CD14-positive monocyte (primary cell): Measurements from ENCODE around the gene IL31. TPM values are rescaled to one million over a fixed set of nuclear protein-coding genes. Genes with fewer than 3 reads are reported as not detected.
A peak's percentile ranks its signal among the peaks of the same experiment; 100 is the strongest.

Experiments
- DNase-seq, 3 donors: peaks; one replicate each; pipeline ENCODE4 v3.0.0-alpha.2; 2011 to 2022
- H2AFZ ChIP-seq: 2 replicates; pipeline ENCODE4 v1.6.0; 2012; ENCODE audit warnings: mild to moderate bottlenecking, low read depth, low read length, inconsistent platforms; ENCODE audit not compliant: insufficient read depth, poor library complexity, severe bottlenecking
- H3K27ac ChIP-seq, 2 donors: 1 replicate in 1 of 2; 2 replicates in 1 of 2; pipeline ENCODE4 v1.5.1; 2012 to 2013; ENCODE audit warnings: low read length in 2 of 2, control low read depth in 1 of 2, inconsistent platforms in 1 of 2, low read depth in 1 of 2, mild to moderate bottlenecking in 1 of 2
- H3K27me3 ChIP-seq, 2 donors: one replicate each; pipeline versions ENCODE4 v1.6.0 to v1.6.1; 2011 to 2013; ENCODE audit warnings: low read length in 2 of 2; ENCODE audit not compliant: control insufficient read depth in 2 of 2, insufficient read depth in 2 of 2
- H3K36me3 ChIP-seq, 2 donors: replicated peaks in 1 of 2; 1 replicate in 1 of 2; 2 replicates in 1 of 2; pipeline versions ENCODE4 v1.5.1 to v1.6.1; 2012 to 2013; ENCODE audit warnings: low read length in 2 of 2, control low read depth in 1 of 2, inconsistent platforms in 1 of 2, mild to moderate bottlenecking in 1 of 2; ENCODE audit not compliant: insufficient read depth in 2 of 2, control insufficient read depth in 1 of 2
- H3K4me1 ChIP-seq, 2 donors: 1 replicate in 1 of 2; 2 replicates in 1 of 2; pipeline versions ENCODE4 v1.5.1 to v1.6.1; 2012 to 2013; ENCODE audit warnings: low read length in 2 of 2, control low read depth in 1 of 2, inconsistent platforms in 1 of 2, mild to moderate bottlenecking in 1 of 2, moderate library complexity in 1 of 2; ENCODE audit not compliant: insufficient read depth in 2 of 2, control insufficient read depth in 1 of 2
- H3K4me2 ChIP-seq: replicated peaks from 2 replicates; pipeline ENCODE3; 2012; ENCODE audit warnings: low read length, moderate library complexity, mild to moderate bottlenecking; ENCODE audit not compliant: poor library complexity, severe bottlenecking; ENCODE audit errors: extremely low read depth
- H3K4me3 ChIP-seq, 3 experiments: fragments of 200-600 bp in 1 of 3; sonication (generic) in 1 of 3; replicated peaks in 1 of 3; 1 replicate in 2 of 3; 2 replicates in 1 of 3; pipeline ENCODE4 v1.5.1; 2011 to 2013; ENCODE audit warnings: low read length in 3 of 3, mild to moderate bottlenecking in 3 of 3, control low read depth in 2 of 3, low read depth in 2 of 3, inconsistent platforms in 1 of 3, moderate library complexity in 1 of 3
- H3K79me2 ChIP-seq: 2 replicates; pipeline ENCODE4 v1.6.0; 2012; ENCODE audit warnings: mild to moderate bottlenecking, control low read depth, inconsistent platforms, low read length, moderate library complexity; ENCODE audit not compliant: insufficient read depth
- H3K9ac ChIP-seq: 2 replicates; pipeline ENCODE4 v1.6.0; 2017; ENCODE audit warnings: low read length, mild to moderate bottlenecking; ENCODE audit not compliant: insufficient read depth, poor library complexity, severe bottlenecking
- H3K9me3 ChIP-seq, 2 donors: replicated peaks in 1 of 2; 1 replicate in 1 of 2; 2 replicates in 1 of 2; pipeline versions ENCODE4 v1.5.1 to v1.6.1; 2012 to 2013; ENCODE audit warnings: low read length in 2 of 2, control low read depth in 1 of 2; ENCODE audit not compliant: control insufficient read depth in 1 of 2, insufficient read depth in 1 of 2
- H4K20me1 ChIP-seq: 2 replicates; pipeline ENCODE4 v1.6.0; 2012; ENCODE audit warnings: mild to moderate bottlenecking, low read length, control low read depth, moderate library complexity; ENCODE audit not compliant: insufficient read depth
- H3K27ac Mint-ChIP-seq, 7 donors: one replicate each; pipeline ENCODE4 v1.8.0; 2020; ENCODE audit warnings: mild to moderate bottlenecking in 7 of 7, mixed read lengths in 7 of 7, moderate library complexity in 6 of 7, inconsistent platforms in 2 of 7
- H3K27me3 Mint-ChIP-seq, 3 donors: one replicate each; pipeline ENCODE4 v1.8.0; 2021 to 2022; ENCODE audit warnings: low read depth in 3 of 3, mild to moderate bottlenecking in 3 of 3, mixed read lengths in 3 of 3, moderate library complexity in 3 of 3, inconsistent platforms in 1 of 3
- H3K36me3 Mint-ChIP-seq, 2 donors: one replicate each; pipeline ENCODE4 v1.8.0; 2020; ENCODE audit warnings: mixed read lengths in 2 of 2, inconsistent platforms in 1 of 2, mild to moderate bottlenecking in 1 of 2
- H3K4me1 Mint-ChIP-seq: one replicate; pipeline ENCODE4 v1.8.0; 2020; ENCODE audit warnings: mild to moderate bottlenecking, mixed read lengths
- H3K4me3 Mint-ChIP-seq, 2 donors: one replicate each; pipeline ENCODE4 v1.8.0; 2020; ENCODE audit warnings: mild to moderate bottlenecking in 2 of 2, mixed read lengths in 2 of 2, moderate library complexity in 1 of 2
- H3K9me3 Mint-ChIP-seq, 7 donors: one replicate each; pipeline ENCODE4 v1.8.0; 2020 to 2022; ENCODE audit warnings: mixed read lengths in 7 of 7, mild to moderate bottlenecking in 6 of 7, moderate library complexity in 6 of 7, inconsistent platforms in 2 of 7
- WGBS: methylation state at CpG from one replicate; pipeline ENCODE4 v1.1.5; 2013; ENCODE audit warnings: missing lambda C conversion rate; ENCODE audit not compliant: insufficient coverage; 5-methylcytosine and 5-hydroxymethylcytosine counted together
- intact Hi-C, 2 donors: fragments of 100-400 bp; cut with micrococcal nuclease; formaldehyde crosslinking; loops; one replicate each; pipeline versions ENCODE4 v1.15.0 to v1.15.1; 2023
- polyA plus RNA-seq, 3 donors: library from polyadenylated mRNA; depleted of rRNA in 1 of 3; unstranded in 2 of 3; stranded (reverse) in 1 of 3; fragments of 300-500 nt in 2 of 3; fragments of >200 nt in 1 of 3; fragmentation: Illumina TruSeq in 2 of 3; gene quantifications; 1 replicate in 2 of 3; 2 replicates in 1 of 3; pipeline ENCODE4 v1.2.3, GENCODE V29; 2012 to 2021
- TF ChIP-seq, protein P1 (sequence below): fragments of 200-600 bp; IDR thresholded peaks from one replicate; pipeline ENCODE4 v1.8.0; 2022; ENCODE audit warnings: antibody characterized with exemption, mild to moderate bottlenecking

IL31 gene
- polyA plus RNA-seq, 3 donors: not detected

DNA sequence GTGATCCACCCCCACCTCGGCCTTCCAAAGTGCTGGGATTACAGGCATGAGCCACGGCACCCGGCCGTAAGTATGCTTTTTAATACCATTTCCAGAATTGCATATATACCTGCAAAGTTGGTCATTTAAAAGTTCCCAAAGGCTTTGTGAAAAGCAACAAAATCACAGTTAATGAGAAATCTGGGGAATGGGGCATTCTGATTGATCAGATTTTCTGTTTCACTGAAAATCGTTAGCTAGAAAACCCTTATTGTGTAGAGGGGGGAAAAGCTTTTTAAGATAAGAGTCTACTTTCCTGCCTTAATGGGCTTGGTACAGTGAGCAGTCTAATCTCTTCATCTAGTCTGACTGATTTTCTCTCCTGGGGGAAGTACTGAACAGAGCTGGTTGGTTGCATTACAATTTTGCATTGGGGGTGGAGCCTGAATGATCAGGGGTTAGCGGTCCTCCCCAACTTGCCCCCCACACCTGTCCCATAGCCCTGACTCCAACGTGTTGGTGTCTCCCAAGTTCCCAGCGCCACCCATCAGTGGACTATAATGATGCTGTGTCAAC lies 23.8 kb downstream of the IL31 start:
- H4K20me1 ChIP-seq: peaks cover 36% of the 10 kb centered on the region
- no peaks in the 10 kb centered on the region for H3K9me3 ChIP-seq
- no peak overlapping the region for H3K4me3 ChIP-seq
- no peak overlapping the region for H2AFZ ChIP-seq
- intact Hi-C loops: no loop called here
- H3K4me2 ChIP-seq: no peak overlapping the region
- H3K4me3 Mint-ChIP-seq: peak overlapping the region in 1 of 2 donors; percentile 13
- H3K4me1 ChIP-seq: no peaks in the 10 kb centered on the region
- H3K36me3 ChIP-seq: no peaks in the 10 kb centered on the region
- H3K4me1 Mint-ChIP-seq: peaks cover 7% of the 10 kb centered on the region
- no peak for DNase-seq
- no peak overlapping the region for H3K9ac ChIP-seq
- WGBS: no CpG with 5 or more reads among the region's 8 CpGs
- H3K27ac Mint-ChIP-seq: no peak overlapping the region
- no peaks in the 10 kb centered on the region for H3K9me3 Mint-ChIP-seq
- H3K27ac ChIP-seq: no peak overlapping the region
- no peaks in the 10 kb centered on the region for H3K79me2 ChIP-seq
- peaks cover 0 to 3% of the 10 kb centered on the region in 2 donors for H3K36me3 Mint-ChIP-seq
- no peaks in the 10 kb centered on the region for H3K27me3 ChIP-seq
- TF ChIP-seq, protein P1, sequence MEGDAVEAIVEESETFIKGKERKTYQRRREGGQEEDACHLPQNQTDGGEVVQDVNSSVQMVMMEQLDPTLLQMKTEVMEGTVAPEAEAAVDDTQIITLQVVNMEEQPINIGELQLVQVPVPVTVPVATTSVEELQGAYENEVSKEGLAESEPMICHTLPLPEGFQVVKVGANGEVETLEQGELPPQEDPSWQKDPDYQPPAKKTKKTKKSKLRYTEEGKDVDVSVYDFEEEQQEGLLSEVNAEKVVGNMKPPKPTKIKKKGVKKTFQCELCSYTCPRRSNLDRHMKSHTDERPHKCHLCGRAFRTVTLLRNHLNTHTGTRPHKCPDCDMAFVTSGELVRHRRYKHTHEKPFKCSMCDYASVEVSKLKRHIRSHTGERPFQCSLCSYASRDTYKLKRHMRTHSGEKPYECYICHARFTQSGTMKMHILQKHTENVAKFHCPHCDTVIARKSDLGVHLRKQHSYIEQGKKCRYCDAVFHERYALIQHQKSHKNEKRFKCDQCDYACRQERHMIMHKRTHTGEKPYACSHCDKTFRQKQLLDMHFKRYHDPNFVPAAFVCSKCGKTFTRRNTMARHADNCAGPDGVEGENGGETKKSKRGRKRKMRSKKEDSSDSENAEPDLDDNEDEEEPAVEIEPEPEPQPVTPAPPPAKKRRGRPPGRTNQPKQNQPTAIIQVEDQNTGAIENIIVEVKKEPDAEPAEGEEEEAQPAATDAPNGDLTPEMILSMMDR: no peak
- H3K27me3 Mint-ChIP-seq: peaks cover 1 to 12% (median 7%) of the 10 kb centered on the region in 3 donors

DNA sequence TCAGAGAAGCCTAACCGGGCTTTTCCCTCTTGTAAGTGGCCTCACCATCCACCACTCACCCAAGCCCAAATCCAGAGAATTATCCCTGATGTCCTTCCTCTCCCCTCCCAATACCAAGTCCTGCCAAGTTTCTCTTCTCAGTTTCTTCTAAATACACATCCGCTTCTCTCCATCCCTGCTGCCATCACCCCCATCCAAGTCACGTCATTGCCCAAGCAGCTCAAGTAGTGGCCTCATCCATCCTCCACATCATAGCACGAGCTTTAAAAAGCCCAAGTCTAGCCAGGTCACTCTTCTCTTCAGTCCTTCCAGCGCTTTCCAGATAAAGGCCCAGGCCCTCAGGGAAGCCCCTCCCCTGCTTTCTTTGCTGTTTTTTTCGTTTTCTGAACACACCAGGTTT lies 25.4 kb downstream of the IL31 start:
- H3K9me3 ChIP-seq: no peaks in the 10 kb centered on the region
- Mint-ChIP-seq H3K4me1 (peaks cover 7% of the 10 kb centered on the region), H3K36me3 (peaks cover 5 to 10% of the 10 kb centered on the region in 2 donors), H3K9me3 (no peaks in the 10 kb centered on the region), H3K27ac (peak overlapping the region in 2 of 7 donors; percentile 3 to 19), H3K27me3 (peaks cover 1 to 9% (median 8%) of the 10 kb centered on the region in 3 donors), H3K4me3 (no peak overlapping the region)
- no peaks in the 10 kb centered on the region for H3K79me2 ChIP-seq
- no peak overlapping the region for H3K27ac ChIP-seq
- no peak overlapping the region for H3K4me3 ChIP-seq
- intact Hi-C loops: no loop called here
- TF ChIP-seq, protein P1: no peak
- WGBS: 66% methylated on average over 4 of the region's 6 CpGs
- peaks cover 49% of the 10 kb centered on the region for H4K20me1 ChIP-seq
- H3K36me3 ChIP-seq: peaks cover 9% of the 10 kb centered on the region in 2 donors
- H3K4me1 ChIP-seq: no peaks in the 10 kb centered on the region
- no peak for DNase-seq
- no peak overlapping the region for H3K4me2 ChIP-seq
- no peaks in the 10 kb centered on the region for H3K27me3 ChIP-seq
- no peak overlapping the region for H2AFZ ChIP-seq
- H3K9ac ChIP-seq: no peak overlapping the region
